Fibroblast of lung (primary cell): ENCODE measurements around the gene RARG. TPM values are rescaled to one million over a fixed set of nuclear protein-coding genes. Genes with fewer than 3 reads are reported as not detected.

ENCODE experiments used
- DNase-seq, 2 donors: peaks; one replicate each; pipeline versions ENCODE4 v3.0.0 to v3.0.0-alpha.2; 2010; ENCODE audit warnings: low read depth in 2 of 2
- H2AFZ ChIP-seq: 2 replicates; pipeline ENCODE4 v1.5.1; 2012; ENCODE audit warnings: low read length, control low read depth, inconsistent platforms
- H3K27ac ChIP-seq: 2 replicates; pipeline ENCODE4 v1.5.1; 2011; ENCODE audit warnings: low read length, control low read depth; ENCODE audit not compliant: insufficient read depth
- H3K27me3 ChIP-seq: 2 replicates; pipeline ENCODE4 v1.5.1; 2011; ENCODE audit warnings: mild to moderate bottlenecking, low read length; ENCODE audit not compliant: control insufficient read depth, insufficient read depth
- H3K36me3 ChIP-seq: 2 replicates; pipeline ENCODE4 v1.5.1; 2011; ENCODE audit warnings: low read length; ENCODE audit not compliant: control insufficient read depth, insufficient read depth
- H3K4me1 ChIP-seq: 2 replicates; pipeline ENCODE4 v1.5.1; 2011; ENCODE audit warnings: low read length; ENCODE audit not compliant: control insufficient read depth, insufficient read depth; ENCODE audit errors: extremely low read depth
- H3K4me2 ChIP-seq: 2 replicates; pipeline ENCODE4 v1.5.1; 2011; ENCODE audit warnings: low read length, control low read depth; ENCODE audit not compliant: insufficient read depth; ENCODE audit errors: extremely low read depth
- H3K4me3 ChIP-seq, 4 experiments: fragments of 200-600 bp in 1 of 4; sonication (generic) in 1 of 4; replicated peaks in 1 of 4; 2 replicates each; pipeline ENCODE4 v1.5.1; 2011 to 2016; ENCODE audit warnings: low read length in 4 of 4, low read depth in 3 of 4, mild to moderate bottlenecking in 3 of 4, control low read depth in 2 of 4, inconsistent platforms in 1 of 4, mixed read lengths in 1 of 4; ENCODE audit not compliant: insufficient read depth in 1 of 4; ENCODE audit errors: control extremely low read depth in 1 of 4
- H3K79me2 ChIP-seq: 2 replicates; pipeline ENCODE4 v1.5.1; 2012; ENCODE audit warnings: mild to moderate bottlenecking, low read length, inconsistent platforms; ENCODE audit not compliant: control insufficient read depth, insufficient read depth
- H3K9ac ChIP-seq: 2 replicates; pipeline ENCODE4 v1.5.1; 2011; ENCODE audit warnings: mild to moderate bottlenecking, low read length, control low read depth; ENCODE audit not compliant: insufficient read depth
- H3K9me3 ChIP-seq: 2 replicates; pipeline ENCODE4 v1.5.1; 2012; ENCODE audit warnings: low read depth, low read length; ENCODE audit not compliant: control insufficient read depth, insufficient read depth
- H4K20me1 ChIP-seq: 2 replicates; pipeline ENCODE4 v1.5.1; 2011; ENCODE audit warnings: low read length; ENCODE audit not compliant: control insufficient read depth, insufficient read depth; ENCODE audit errors: extremely low read depth
- EZH2 ChIP-seq: IDR thresholded peaks from 2 replicates; pipeline ENCODE4 v1.5.1; 2012; ENCODE audit warnings: low read length, control low read depth, mild to moderate bottlenecking; ENCODE audit errors: missing control alignments
- polyA plus RNA-seq, 2 donors: library from polyadenylated mRNA; depleted of rRNA in 1 of 2; stranded (reverse) in 1 of 2; unstranded in 1 of 2; fragments of >200 nt; gene quantifications; 2 replicates each; pipeline ENCODE4 v1.2.1, GENCODE V29; 2011 to 2012; ENCODE audit warnings: missing spikeins in 1 of 2
- total RNA-seq: library from RNA; depleted of rRNA; stranded (reverse); fragments of >200 nt; gene quantifications from 2 replicates; pipeline ENCODE4 v1.2.1, GENCODE V29; 2014
- TF ChIP-seq, protein P1 (sequence below), 2 donors: IDR thresholded peaks in 1 of 2; conservative IDR thresholded peaks in 1 of 2; 1 replicate in 1 of 2; 2 replicates in 1 of 2; pipeline ENCODE4 v1.5.1; 2011 to 2012; ENCODE audit warnings: low read length in 2 of 2, control low read depth in 1 of 2, inconsistent platforms in 1 of 2, low read depth in 1 of 2, mild to moderate bottlenecking in 1 of 2

Gene RARG
- total and polyA plus RNA-seq, 2 donors (not counting 1 experiment from before 2014, with no cell fraction given): 30.4 to 51.4 TPM

DNA sequence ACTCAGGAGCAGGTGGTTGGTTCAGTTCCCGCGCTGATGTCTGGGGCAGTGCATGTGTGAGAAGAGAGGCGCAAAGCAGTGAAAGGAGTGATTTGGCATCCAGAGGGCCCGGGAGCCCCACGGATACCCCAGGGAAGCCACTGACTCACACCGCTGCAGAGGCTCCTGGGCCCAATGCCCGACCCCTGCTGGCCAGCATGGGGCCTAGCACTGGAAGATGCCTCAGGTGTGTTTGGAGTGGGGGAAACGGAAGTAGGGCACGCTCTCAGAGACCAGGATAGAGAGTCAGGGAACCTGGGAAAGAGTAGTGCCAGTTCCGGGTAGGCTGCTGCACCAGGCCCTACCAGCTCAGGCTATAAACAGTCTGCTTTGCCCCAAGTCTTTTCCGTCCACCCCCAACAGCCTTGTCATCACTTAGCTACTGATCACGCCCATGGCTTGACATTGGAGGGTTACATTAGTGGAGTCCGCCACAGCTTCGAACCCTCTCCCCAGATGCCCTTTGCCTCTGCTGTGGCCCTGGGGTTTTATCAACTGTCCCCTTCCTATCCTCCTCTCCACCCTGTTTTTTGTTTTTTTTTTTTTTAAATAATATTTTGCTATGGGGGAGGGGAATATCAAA lies 41.8 kb downstream of the RARG start:
- no peaks in the 10 kb centered on the region for H3K27me3 ChIP-seq
- H3K4me3 ChIP-seq: no peak overlapping the region
- H3K79me2 ChIP-seq: no peaks in the 10 kb centered on the region
- peaks cover 3% of the 10 kb centered on the region for H3K4me1 ChIP-seq
- H3K4me2 ChIP-seq: no peak overlapping the region
- H3K9ac ChIP-seq: no peak overlapping the region
- peak; percentile 50 to 65 for DNase-seq
- H3K9me3 ChIP-seq: no peaks in the 10 kb centered on the region
- peaks cover 12% of the 10 kb centered on the region for H3K36me3 ChIP-seq
- no peak overlapping the region for H3K27ac ChIP-seq
- no peaks in the 10 kb centered on the region for H4K20me1 ChIP-seq
- no peak overlapping the region for H2AFZ ChIP-seq
- TF ChIP-seq, protein P1, sequence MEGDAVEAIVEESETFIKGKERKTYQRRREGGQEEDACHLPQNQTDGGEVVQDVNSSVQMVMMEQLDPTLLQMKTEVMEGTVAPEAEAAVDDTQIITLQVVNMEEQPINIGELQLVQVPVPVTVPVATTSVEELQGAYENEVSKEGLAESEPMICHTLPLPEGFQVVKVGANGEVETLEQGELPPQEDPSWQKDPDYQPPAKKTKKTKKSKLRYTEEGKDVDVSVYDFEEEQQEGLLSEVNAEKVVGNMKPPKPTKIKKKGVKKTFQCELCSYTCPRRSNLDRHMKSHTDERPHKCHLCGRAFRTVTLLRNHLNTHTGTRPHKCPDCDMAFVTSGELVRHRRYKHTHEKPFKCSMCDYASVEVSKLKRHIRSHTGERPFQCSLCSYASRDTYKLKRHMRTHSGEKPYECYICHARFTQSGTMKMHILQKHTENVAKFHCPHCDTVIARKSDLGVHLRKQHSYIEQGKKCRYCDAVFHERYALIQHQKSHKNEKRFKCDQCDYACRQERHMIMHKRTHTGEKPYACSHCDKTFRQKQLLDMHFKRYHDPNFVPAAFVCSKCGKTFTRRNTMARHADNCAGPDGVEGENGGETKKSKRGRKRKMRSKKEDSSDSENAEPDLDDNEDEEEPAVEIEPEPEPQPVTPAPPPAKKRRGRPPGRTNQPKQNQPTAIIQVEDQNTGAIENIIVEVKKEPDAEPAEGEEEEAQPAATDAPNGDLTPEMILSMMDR (conservative IDR thresholded peaks at IDR 0.05 in 1 of 2, IDR thresholded peaks at IDR 0.05 in 1 of 2; ENCODE audit: low read depth in 1 of 2, low read length in 2 of 2): peak; percentile 69 to 81
- no peak for TF ChIP-seq EZH2

DNA sequence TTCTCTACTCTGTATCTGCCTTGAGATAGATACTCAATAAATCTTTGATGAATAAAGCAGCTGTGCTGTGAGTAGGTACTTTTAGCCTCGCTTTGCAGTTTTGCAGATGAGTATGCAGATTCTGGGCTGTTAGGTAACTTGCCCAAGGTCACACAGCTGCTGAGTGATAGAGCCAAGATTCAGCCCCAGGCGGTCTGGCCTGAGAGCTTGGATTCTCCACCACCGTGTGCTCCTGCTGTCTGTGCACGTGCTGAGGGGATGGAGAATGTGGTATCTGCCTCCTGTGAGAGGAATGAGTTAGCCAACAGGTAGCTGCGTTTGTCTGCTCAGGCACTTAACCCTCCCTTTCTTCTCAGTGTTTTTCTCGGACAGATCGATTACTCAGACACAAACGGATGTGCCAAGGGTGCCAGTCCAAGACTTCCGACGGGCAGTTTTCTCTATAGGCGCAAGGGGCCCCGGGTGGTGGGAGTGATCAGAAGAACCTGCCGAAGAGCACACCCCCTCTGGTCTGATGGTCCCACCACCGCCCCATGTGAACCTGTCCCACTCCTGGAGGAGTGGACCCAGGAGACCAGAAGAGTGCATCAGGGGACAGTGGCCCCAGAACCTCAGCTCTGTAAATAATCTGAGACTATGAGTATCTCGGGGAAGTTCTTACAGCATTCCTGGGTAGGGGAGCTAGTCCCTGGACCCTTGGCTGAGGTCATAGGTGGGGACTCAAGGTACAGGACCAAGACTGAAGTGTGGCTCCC lies 44.7 kb downstream of the RARG start:
- no peak overlapping the region for H3K9ac ChIP-seq
- DNase-seq: no peak
- peaks cover 3% of the 10 kb centered on the region for H3K4me1 ChIP-seq
- H3K36me3 ChIP-seq: peaks cover 14% of the 10 kb centered on the region
- no peaks in the 10 kb centered on the region for H3K27me3 ChIP-seq
- no peak overlapping the region for H3K4me2 ChIP-seq
- TF ChIP-seq, protein P1 (conservative IDR thresholded peaks at IDR 0.05 in 1 of 2, IDR thresholded peaks at IDR 0.05 in 1 of 2; ENCODE audit: low read depth in 1 of 2, low read length in 2 of 2): no peak
- TF ChIP-seq EZH2: no peak
- no peak overlapping the region for H2AFZ ChIP-seq
- no peak overlapping the region for H3K27ac ChIP-seq
- peaks cover 8% of the 10 kb centered on the region for H3K79me2 ChIP-seq
- no peaks in the 10 kb centered on the region for H3K9me3 ChIP-seq
- no peak overlapping the region for H3K4me3 ChIP-seq
- H4K20me1 ChIP-seq: no peaks in the 10 kb centered on the region

DNA sequence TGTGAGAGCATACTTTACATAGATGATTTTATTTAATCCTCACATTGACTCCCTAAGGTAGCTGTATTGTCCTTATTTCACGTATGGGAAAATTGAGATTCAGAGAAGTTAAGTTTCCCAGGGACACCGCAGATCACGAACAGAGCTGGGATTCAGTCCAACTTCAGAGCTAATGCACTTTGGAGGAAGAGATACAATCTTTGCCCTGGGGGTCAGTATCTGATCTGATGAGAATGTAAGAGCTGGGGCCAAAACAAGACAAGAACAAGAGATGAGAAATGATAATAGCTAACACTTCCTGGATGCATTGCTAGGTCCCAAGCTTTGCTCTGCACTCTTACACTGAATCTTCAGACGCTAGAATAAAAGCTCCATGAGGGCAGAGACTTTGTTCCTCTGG lies 45.3 kb downstream of the RARG start:
- no peak for DNase-seq
- TF ChIP-seq EZH2: no peak
- TF ChIP-seq, protein P1 (conservative IDR thresholded peaks at IDR 0.05 in 1 of 2, IDR thresholded peaks at IDR 0.05 in 1 of 2; ENCODE audit: low read depth in 1 of 2, low read length in 2 of 2): no peak
- Histone ChIP-seq H4K20me1 (no peaks in the 10 kb centered on the region), H3K4me3 (no peak overlapping the region), H2AFZ (no peak overlapping the region), H3K79me2 (peaks cover 13% of the 10 kb centered on the region), H3K27me3 (no peaks in the 10 kb centered on the region), H3K4me2 (no peak overlapping the region), H3K27ac (no peak overlapping the region), H3K36me3 (peaks cover 12% of the 10 kb centered on the region), H3K4me1 (peaks cover 5% of the 10 kb centered on the region), H3K9me3 (no peaks in the 10 kb centered on the region), H3K9ac (no peak overlapping the region)
